Astrocyte (in vitro differentiated cells and primary cell): ENCODE data around the gene FAM185A. TPM values are rescaled to one million over a fixed set of nuclear protein-coding genes. Genes with fewer than 3 reads are reported as not detected.

ENCODE experiments used
- DNase-seq: peaks from one replicate; pipeline ENCODE4 v3.0.0-alpha.2; 2010; ENCODE audit warnings: low read depth
- FAIRE-seq: peaks from 2 replicates; lab custom pipeline; 2011; peaks lifted over from hg19 to GRCh38; lab: Jason Lieb, UNC
- H2AFZ ChIP-seq: 2 replicates; pipeline ENCODE4 v1.6.0; 2012; ENCODE audit warnings: low read depth, low read length, inconsistent platforms
- H3K27ac ChIP-seq: 2 replicates; pipeline ENCODE4 v1.5.1; 2011; ENCODE audit warnings: low read depth, low read length, inconsistent platforms
- H3K27me3 ChIP-seq: 2 replicates; pipeline ENCODE4 v1.6.0; 2011; ENCODE audit warnings: low read length, inconsistent platforms; ENCODE audit not compliant: insufficient read depth
- H3K36me3 ChIP-seq: 2 replicates; pipeline ENCODE4 v1.5.1; 2011; ENCODE audit warnings: low read length, inconsistent platforms; ENCODE audit not compliant: insufficient read depth
- H3K4me1 ChIP-seq: 2 replicates; pipeline ENCODE4 v1.5.1; 2011; ENCODE audit warnings: low read length, inconsistent platforms; ENCODE audit not compliant: insufficient read depth
- H3K4me2 ChIP-seq: 2 replicates; pipeline ENCODE4 v1.6.0; 2012; ENCODE audit warnings: low read length, inconsistent platforms
- H3K4me3 ChIP-seq: 2 replicates; pipeline ENCODE4 v1.5.1; 2011; ENCODE audit warnings: low read depth, mild to moderate bottlenecking, low read length, inconsistent platforms; ENCODE audit not compliant: insufficient read depth
- H3K79me2 ChIP-seq: 2 replicates; pipeline ENCODE4 v1.6.0; 2012; ENCODE audit warnings: mild to moderate bottlenecking, low read length, inconsistent platforms; ENCODE audit not compliant: insufficient read depth
- H3K9ac ChIP-seq: 2 replicates; pipeline ENCODE4 v1.6.0; 2012; ENCODE audit warnings: mild to moderate bottlenecking, low read length, inconsistent platforms
- H3K9me3 ChIP-seq: 2 replicates; pipeline ENCODE4 v1.5.1; 2012; ENCODE audit warnings: low read depth, mild to moderate bottlenecking, low read length, inconsistent platforms; ENCODE audit not compliant: insufficient read depth
- H4K20me1 ChIP-seq: 2 replicates; pipeline ENCODE4 v1.6.0; 2012; ENCODE audit warnings: low read length, inconsistent platforms; ENCODE audit not compliant: insufficient read depth
- H3K27ac Mint-ChIP-seq: one replicate; pipeline ENCODE4 v1.8.0; 2021; ENCODE audit warnings: mild to moderate bottlenecking, mixed read lengths; ENCODE audit not compliant: unreplicated experiment
- H3K27me3 Mint-ChIP-seq: one replicate; pipeline ENCODE4 v1.8.0; 2021; ENCODE audit warnings: low read depth, mixed read lengths; ENCODE audit not compliant: unreplicated experiment
- H3K36me3 Mint-ChIP-seq: one replicate; pipeline ENCODE4 v1.8.0; 2021; ENCODE audit warnings: low read depth, mixed read lengths; ENCODE audit not compliant: unreplicated experiment
- H3K4me1 Mint-ChIP-seq: one replicate; pipeline ENCODE4 v1.8.0; 2021; ENCODE audit warnings: low read depth, mixed read lengths; ENCODE audit not compliant: unreplicated experiment
- H3K4me3 Mint-ChIP-seq: one replicate; pipeline ENCODE4 v1.8.0; 2021; ENCODE audit warnings: mild to moderate bottlenecking, moderate library complexity, mixed read lengths; ENCODE audit not compliant: unreplicated experiment
- H3K9me3 Mint-ChIP-seq: one replicate; pipeline ENCODE4 v1.8.0; 2021; ENCODE audit warnings: mild to moderate bottlenecking, mixed read lengths; ENCODE audit not compliant: unreplicated experiment
- EZH2 ChIP-seq: IDR thresholded peaks from 2 replicates; pipeline ENCODE4 v1.6.1; 2012; ENCODE audit warnings: mild to moderate bottlenecking, low read length, inconsistent platforms; ENCODE audit not compliant: insufficient read depth
- total RNA-seq: library from RNA; stranded (reverse); gene quantifications from 2 replicates; pipeline ENCODE4 v1.2.1, GENCODE V29; 2021
- TF ChIP-seq, protein P1 (sequence below): IDR thresholded peaks from 2 replicates; pipeline ENCODE4 v1.5.1; 2011; ENCODE audit warnings: low read depth, mild to moderate bottlenecking, inconsistent platforms, low read length, moderate library complexity; ENCODE audit not compliant: insufficient read depth

The FAM185A gene
- total RNA-seq, 1 donor from 2014 or later = 4.9 TPM

DNA sequence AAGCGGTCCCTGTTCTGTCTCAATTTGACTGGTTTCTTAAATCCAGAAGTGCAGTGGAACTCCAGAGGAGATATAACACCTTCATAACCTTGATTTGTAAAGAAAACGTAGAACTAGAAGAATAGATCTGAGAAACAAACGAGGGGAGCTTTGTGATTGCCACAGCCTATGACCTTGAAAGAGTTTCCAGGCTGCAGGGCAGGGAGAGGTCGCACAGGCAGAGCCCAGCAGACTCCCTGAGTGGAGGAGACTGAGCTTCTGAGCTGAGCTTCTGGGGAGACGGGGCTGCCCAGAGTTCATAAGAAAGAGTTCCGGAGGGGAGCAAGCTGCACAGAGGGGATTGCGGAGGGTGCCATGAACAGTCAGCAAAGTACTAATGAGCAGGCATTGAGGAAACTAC, 57.8 kb downstream of the FAM185A start:
- H3K27ac ChIP-seq = no peak overlapping the region
- H3K27ac Mint-ChIP-seq = no peak overlapping the region

DNA sequence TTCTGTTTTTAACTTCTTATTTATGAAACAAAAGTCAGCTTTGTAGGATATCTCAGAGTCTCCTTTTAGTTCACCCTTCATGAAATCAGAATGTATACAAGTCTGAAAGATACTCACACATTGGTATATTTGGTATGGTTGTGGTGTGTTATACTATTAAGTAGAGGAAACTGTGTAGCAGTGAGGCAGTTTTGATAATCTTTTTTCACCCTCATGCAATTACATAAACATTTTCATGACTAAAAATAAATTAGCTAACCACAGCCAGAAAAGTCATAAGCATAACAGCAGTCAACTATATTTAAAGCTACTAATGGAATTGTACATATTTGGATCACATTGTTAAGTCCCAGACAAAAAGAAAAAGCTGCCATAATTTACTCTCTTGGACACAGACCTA, 62.1 kb downstream of the FAM185A start:
- H3K9ac ChIP-seq = no peak overlapping the region
- H3K27ac ChIP-seq = no peak overlapping the region
- H3K4me2 ChIP-seq = no peak overlapping the region
- no peaks in the 10 kb centered on the region for H3K36me3 ChIP-seq
- no peak overlapping the region for H2AFZ ChIP-seq
- no peak overlapping the region for H3K4me3 Mint-ChIP-seq
- no peaks in the 10 kb centered on the region for H3K9me3 ChIP-seq
- H3K4me1 ChIP-seq = peaks cover 13% of the 10 kb centered on the region
- H3K27me3 ChIP-seq = no peaks in the 10 kb centered on the region
- no peaks in the 10 kb centered on the region for H4K20me1 ChIP-seq
- H3K36me3 Mint-ChIP-seq = peaks cover 12% of the 10 kb centered on the region
- H3K79me2 ChIP-seq = no peaks in the 10 kb centered on the region
- FAIRE-seq = no peak
- H3K27ac Mint-ChIP-seq = no peak overlapping the region
- H3K9me3 Mint-ChIP-seq = peaks cover 3% of the 10 kb centered on the region
- H3K4me1 Mint-ChIP-seq = peaks cover 5% of the 10 kb centered on the region
- H3K27me3 Mint-ChIP-seq = no peaks in the 10 kb centered on the region
- TF ChIP-seq EZH2 = no peak
- TF ChIP-seq, protein P1, sequence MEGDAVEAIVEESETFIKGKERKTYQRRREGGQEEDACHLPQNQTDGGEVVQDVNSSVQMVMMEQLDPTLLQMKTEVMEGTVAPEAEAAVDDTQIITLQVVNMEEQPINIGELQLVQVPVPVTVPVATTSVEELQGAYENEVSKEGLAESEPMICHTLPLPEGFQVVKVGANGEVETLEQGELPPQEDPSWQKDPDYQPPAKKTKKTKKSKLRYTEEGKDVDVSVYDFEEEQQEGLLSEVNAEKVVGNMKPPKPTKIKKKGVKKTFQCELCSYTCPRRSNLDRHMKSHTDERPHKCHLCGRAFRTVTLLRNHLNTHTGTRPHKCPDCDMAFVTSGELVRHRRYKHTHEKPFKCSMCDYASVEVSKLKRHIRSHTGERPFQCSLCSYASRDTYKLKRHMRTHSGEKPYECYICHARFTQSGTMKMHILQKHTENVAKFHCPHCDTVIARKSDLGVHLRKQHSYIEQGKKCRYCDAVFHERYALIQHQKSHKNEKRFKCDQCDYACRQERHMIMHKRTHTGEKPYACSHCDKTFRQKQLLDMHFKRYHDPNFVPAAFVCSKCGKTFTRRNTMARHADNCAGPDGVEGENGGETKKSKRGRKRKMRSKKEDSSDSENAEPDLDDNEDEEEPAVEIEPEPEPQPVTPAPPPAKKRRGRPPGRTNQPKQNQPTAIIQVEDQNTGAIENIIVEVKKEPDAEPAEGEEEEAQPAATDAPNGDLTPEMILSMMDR = no peak
- H3K4me3 ChIP-seq = no peak overlapping the region
- no peak for DNase-seq

More for the DNA sequence above, 57.8 kb downstream of the FAM185A start:
- H3K27me3 ChIP-seq = no peaks in the 10 kb centered on the region
- H3K9me3 ChIP-seq = no peaks in the 10 kb centered on the region
- no peaks in the 10 kb centered on the region for H3K4me1 Mint-ChIP-seq
- no peak overlapping the region for H3K4me2 ChIP-seq
- no peak overlapping the region for H2AFZ ChIP-seq
- H3K27me3 Mint-ChIP-seq = no peaks in the 10 kb centered on the region
- no peaks in the 10 kb centered on the region for H3K79me2 ChIP-seq
- H3K4me1 ChIP-seq = no peaks in the 10 kb centered on the region
- H4K20me1 ChIP-seq = no peaks in the 10 kb centered on the region
- peaks cover 12% of the 10 kb centered on the region for H3K9me3 Mint-ChIP-seq
- no peak for FAIRE-seq
- H3K4me3 Mint-ChIP-seq = no peak overlapping the region
- no peak overlapping the region for H3K4me3 ChIP-seq
- DNase-seq = no peak
- H3K9ac ChIP-seq = no peak overlapping the region
- TF ChIP-seq, protein P1 = no peak
- TF ChIP-seq EZH2 = no peak
- H3K36me3 ChIP-seq = no peaks in the 10 kb centered on the region
- peaks cover 21% of the 10 kb centered on the region for H3K36me3 Mint-ChIP-seq

DNA sequence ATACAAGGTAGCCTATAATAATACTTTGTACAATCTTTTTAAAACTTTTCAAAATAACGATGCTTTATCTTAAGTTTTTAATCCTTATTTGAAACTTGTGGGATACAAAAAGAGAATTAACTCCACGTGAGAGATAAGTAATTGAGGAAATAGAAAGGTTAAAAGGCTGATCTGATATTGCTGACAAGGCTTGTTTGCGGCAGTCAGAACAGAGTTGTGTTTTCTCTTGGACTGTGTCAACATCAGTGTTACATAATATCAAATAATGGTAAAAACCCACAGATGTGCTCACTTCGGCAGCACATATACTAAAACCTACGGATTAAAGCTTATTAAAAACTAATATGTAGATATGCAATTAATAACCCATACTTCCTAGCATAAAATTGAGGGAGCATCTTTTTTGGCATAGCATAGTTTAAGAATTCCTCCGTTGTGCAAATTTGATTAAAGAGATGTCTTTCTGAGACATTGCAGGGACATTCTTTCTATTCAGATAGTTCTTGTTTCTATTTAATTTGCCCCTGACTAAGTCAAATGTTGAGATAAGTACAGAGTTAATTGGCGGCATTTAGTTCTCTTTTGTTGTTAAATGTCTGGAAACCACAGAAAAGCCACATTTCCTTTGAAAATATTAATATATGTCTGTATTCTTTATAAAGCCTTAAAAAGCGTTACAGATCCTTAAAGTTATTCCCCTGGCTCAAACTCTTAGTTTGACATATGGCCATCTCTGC, 63.3 kb downstream of the FAM185A start:
- Histone ChIP-seq H3K27ac (no peak overlapping the region), H3K4me2 (no peak overlapping the region), H3K9me3 (no peaks in the 10 kb centered on the region), H3K4me1 (peaks cover 13% of the 10 kb centered on the region), H3K36me3 (no peaks in the 10 kb centered on the region), H3K9ac (no peak overlapping the region), H4K20me1 (no peaks in the 10 kb centered on the region), H3K79me2 (no peaks in the 10 kb centered on the region), H3K27me3 (no peaks in the 10 kb centered on the region), H3K4me3 (no peak overlapping the region), H2AFZ (no peak overlapping the region)
- Mint-ChIP-seq H3K27ac (no peak overlapping the region), H3K9me3 (peaks cover 3% of the 10 kb centered on the region), H3K4me1 (peaks cover 5% of the 10 kb centered on the region), H3K4me3 (no peak overlapping the region), H3K27me3 (no peaks in the 10 kb centered on the region), H3K36me3 (peaks cover 12% of the 10 kb centered on the region)
- TF ChIP-seq, protein P1 = no peak
- TF ChIP-seq EZH2 = no peak
- DNase-seq (no peak), FAIRE-seq (no peak)
